CD4-positive, alpha-beta memory T cell (primary cell): ENCODE data around the gene PIAS4. TPM values are rescaled to one million over a fixed set of nuclear protein-coding genes. Genes with fewer than 3 reads are reported as not detected.

ENCODE experiments used
- CTCF ChIA-PET: fragments of 350-600 bp; sonication (Branson Sonifier 250); formaldehyde crosslinking; loops from one replicate; lab custom pipeline; 2021; ENCODE audit warnings: inconsistent platforms; ENCODE audit not compliant: partially characterized antibody; lab: Charles Lee
- POLR2A ChIA-PET: fragments of 350-600 bp; sonication (Branson Sonifier 250); formaldehyde crosslinking; loops from one replicate; lab custom pipeline; 2021; ENCODE audit not compliant: partially characterized antibody; lab: Charles Lee
- DNase-seq, 5 donors: peaks; one replicate each; pipeline versions ENCODE4 v3.0.0 to v3.0.0-alpha.2; 2020 to 2022; ENCODE audit warnings: mixed read lengths in 1 of 5
- H3K27ac ChIP-seq: one replicate; pipeline ENCODE4 v1.7.0; 2013; ENCODE audit warnings: low read depth, low read length
- H3K27me3 ChIP-seq: 2 replicates; pipeline ENCODE4 v1.7.0; 2013; ENCODE audit warnings: mild to moderate bottlenecking, low read length, moderate library complexity; ENCODE audit not compliant: insufficient read depth
- H3K36me3 ChIP-seq: 2 replicates; pipeline ENCODE4 v1.7.0; 2013; ENCODE audit warnings: mild to moderate bottlenecking, low read length, moderate library complexity; ENCODE audit not compliant: insufficient read depth
- H3K4me1 ChIP-seq: 2 replicates; pipeline ENCODE4 v1.7.0; 2013; ENCODE audit warnings: mild to moderate bottlenecking, low read length, moderate library complexity; ENCODE audit not compliant: insufficient read depth
- H3K4me3 ChIP-seq, 2 donors: one replicate each; pipeline ENCODE4 v1.7.0; 2013; ENCODE audit warnings: low read length in 2 of 2, mild to moderate bottlenecking in 1 of 2
- H3K9me3 ChIP-seq, 2 donors: one replicate each; pipeline ENCODE4 v1.7.0; 2013; ENCODE audit warnings: low read length in 2 of 2, control low read depth in 1 of 2; ENCODE audit not compliant: control insufficient read depth in 1 of 2
- H3K27ac Mint-ChIP-seq, 7 donors: one replicate each; pipeline ENCODE4 v1.8.0; 2020 to 2021; ENCODE audit warnings: mixed read lengths in 7 of 7, mild to moderate bottlenecking in 6 of 7, inconsistent platforms in 3 of 7, moderate library complexity in 3 of 7
- H3K27me3 Mint-ChIP-seq, 2 donors: one replicate each; pipeline ENCODE4 v1.8.0; 2020 to 2021; ENCODE audit warnings: mixed read lengths in 2 of 2
- H3K36me3 Mint-ChIP-seq, 2 donors: one replicate each; pipeline ENCODE4 v1.8.0; 2020 to 2021; ENCODE audit warnings: mixed read lengths in 2 of 2, inconsistent platforms in 1 of 2, mild to moderate bottlenecking in 1 of 2
- H3K4me1 Mint-ChIP-seq, 4 donors: one replicate each; pipeline ENCODE4 v1.8.0; 2020 to 2021; ENCODE audit warnings: mixed read lengths in 4 of 4, mild to moderate bottlenecking in 1 of 4
- H3K4me3 Mint-ChIP-seq, 8 donors: one replicate each; pipeline ENCODE4 v1.8.0; 2020 to 2021; ENCODE audit warnings: mixed read lengths in 8 of 8, mild to moderate bottlenecking in 7 of 8, moderate library complexity in 6 of 8, inconsistent platforms in 3 of 8
- H3K9me3 Mint-ChIP-seq, 8 donors: one replicate each; pipeline ENCODE4 v1.8.0; 2020 to 2021; ENCODE audit warnings: mixed read lengths in 8 of 8, mild to moderate bottlenecking in 5 of 8, inconsistent platforms in 3 of 8, moderate library complexity in 1 of 8
- intact Hi-C: fragments of 100-400 bp; cut with micrococcal nuclease; formaldehyde crosslinking; loops from one replicate; pipeline ENCODE4 v1.15.1; 2023
- polyA plus RNA-seq, 2 donors: library from polyadenylated mRNA; unstranded; fragments of 300-500 nt; fragmentation: Illumina TruSeq; gene quantifications; one replicate each; pipeline ENCODE4 v1.2.3, GENCODE V29; 2021
- total RNA-seq, 2 experiments: library from RNA; stranded (reverse); gene quantifications; one replicate each; pipeline ENCODE4 v1.2.3, GENCODE V29; 2021

Gene PIAS4
- total and polyA plus RNA-seq, 4 experiments from 2014 or later, result 5.2 to 42.6 (median 22.4) TPM

DNA sequence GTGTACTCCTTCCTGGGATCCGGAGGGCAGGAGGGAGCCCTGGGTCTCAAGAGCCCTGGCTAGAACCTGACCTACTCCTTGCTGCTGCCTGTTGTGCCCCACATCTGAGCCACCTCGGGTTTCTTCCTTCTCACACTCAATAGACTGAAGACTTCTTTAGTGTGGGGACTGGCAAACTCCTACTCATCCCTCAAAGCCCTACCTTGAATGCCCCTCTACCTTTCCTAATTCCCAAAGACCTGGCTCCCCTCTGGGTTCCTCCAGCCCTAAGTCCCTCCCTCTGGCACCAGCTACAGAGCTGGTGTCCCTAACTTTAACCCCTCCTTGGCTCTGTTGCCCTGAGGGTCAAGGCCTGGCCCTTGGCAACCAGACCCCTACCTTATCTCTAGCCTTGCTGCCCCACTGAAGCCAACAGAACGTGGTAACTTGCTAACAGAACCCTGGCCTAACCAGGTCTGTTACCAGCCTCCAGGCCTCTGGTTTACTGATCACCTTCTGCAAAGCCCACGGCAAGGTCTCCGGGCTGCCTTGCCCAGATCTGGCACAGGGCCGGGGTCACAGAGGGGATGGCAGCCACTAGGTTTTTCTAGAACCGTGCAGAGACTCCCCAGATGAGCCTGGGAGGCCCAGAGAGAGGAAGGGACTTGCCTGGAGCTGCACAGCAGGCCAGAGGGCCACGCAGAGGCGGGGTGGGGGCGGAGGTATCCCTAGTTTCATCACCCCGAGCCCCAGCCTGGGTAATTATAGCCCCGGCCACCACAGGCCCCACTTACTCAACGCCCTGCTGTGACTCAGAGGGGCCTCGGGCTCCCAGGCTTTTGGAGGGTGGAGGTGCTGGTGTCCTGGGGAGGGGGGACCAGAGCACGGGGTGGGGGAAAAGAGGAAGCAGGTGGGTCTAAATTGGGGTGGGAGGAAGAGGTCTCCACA is 43.9 kb downstream of the PIAS4 start:
- intact Hi-C loops, result no loop called here
- Mint-ChIP-seq H3K27me3 (no peaks in the 10 kb centered on the region), H3K9me3 (peaks cover 0 to 3% (median 0%) of the 10 kb centered on the region in 8 donors), H3K27ac (peak overlapping the region in 6 of 7 donors; percentile 1 to 86 (median 70)), H3K4me3 (peak overlapping the region in 3 of 8 donors; percentile 4 to 41 (median 15)), H3K36me3 (peaks cover 31 to 48% of the 10 kb centered on the region in 2 donors), H3K4me1 (peaks cover 23 to 44% (median 26%) of the 10 kb centered on the region in 4 donors)
- CTCF ChIA-PET, result interaction anchor here (1.4 kb wide), 1 partner anchor 89 kb away, joined by 3 read pairs; no protein-coding TSS in a partner anchor
- DNase-seq, result peak in 1 of 5 donors; percentile 9
- Histone ChIP-seq H3K9me3 (no peaks in the 10 kb centered on the region), H3K27ac (no peak overlapping the region), H3K36me3 (peaks cover 41% of the 10 kb centered on the region), H3K4me1 (peaks cover 22% of the 10 kb centered on the region), H3K4me3 (no peak overlapping the region), H3K27me3 (no peaks in the 10 kb centered on the region)
- POLR2A ChIA-PET, result interaction anchor here (1.5 kb wide), 1 partner anchor 12 kb away, joined by 6 read pairs; no protein-coding TSS in a partner anchor

DNA sequence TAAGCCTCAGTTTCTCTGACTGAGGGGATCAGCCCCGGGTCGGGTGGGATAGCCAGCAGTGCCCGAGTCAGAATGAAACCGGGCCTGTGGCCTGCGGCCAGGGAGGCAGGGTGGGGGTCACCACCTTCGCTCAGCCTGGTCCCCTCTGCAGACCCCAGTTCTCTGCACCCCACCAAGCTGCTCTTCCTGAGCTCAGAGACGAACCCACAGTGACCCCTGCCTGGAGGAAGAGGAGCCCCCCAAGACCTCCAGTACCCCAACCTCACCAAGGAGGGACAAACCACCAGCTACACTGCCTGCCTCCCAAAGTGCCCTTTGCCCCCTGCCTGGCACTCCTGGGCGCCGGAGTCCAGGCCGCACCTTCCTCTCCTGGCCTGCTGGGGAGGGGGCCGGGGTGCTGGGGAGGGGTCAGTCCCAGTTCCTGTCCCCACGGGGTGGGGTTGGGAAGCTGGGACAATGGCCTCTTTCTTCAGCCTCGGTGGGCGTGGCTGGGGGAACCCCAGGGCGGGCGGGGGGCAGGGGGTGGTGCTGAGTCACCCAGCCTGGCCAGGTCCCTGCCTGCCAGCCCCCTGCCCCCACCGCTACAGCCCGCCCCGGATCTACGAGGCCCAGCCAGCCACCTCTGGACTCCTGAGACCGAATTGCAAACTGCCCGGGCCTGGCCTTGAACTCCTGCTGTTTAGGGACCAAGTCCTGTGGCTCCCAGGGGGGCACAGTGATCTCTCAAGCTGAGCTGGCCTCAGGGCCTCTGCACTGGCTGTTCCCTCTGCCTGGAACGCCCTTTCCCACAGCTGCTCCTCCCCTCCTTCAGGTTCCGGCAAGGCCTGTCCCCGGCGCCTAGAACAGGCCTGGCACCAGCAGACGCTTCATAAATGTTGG is 44.8 kb downstream of the PIAS4 start:
- Histone ChIP-seq H3K4me1 (peaks cover 22% of the 10 kb centered on the region), H3K27ac (no peak overlapping the region), H3K27me3 (no peaks in the 10 kb centered on the region), H3K4me3 (no peak overlapping the region), H3K9me3 (no peaks in the 10 kb centered on the region), H3K36me3 (peaks cover 41% of the 10 kb centered on the region)
- Mint-ChIP-seq H3K4me3 (peak overlapping the region in 3 of 8 donors; percentile 26 to 46 (median 39)), H3K27me3 (no peaks in the 10 kb centered on the region), H3K9me3 (peaks cover 0 to 3% (median 0%) of the 10 kb centered on the region in 8 donors), H3K36me3 (peaks cover 31 to 48% of the 10 kb centered on the region in 2 donors), H3K4me1 (peaks cover 23 to 45% (median 26%) of the 10 kb centered on the region in 4 donors), H3K27ac (peak overlapping the region in 3 of 7 donors; percentile 19 to 80 (median 61))
- ChIA-PET CTCF (interaction anchor here (1.4 kb wide), 1 partner anchor 88 kb away, joined by 3 read pairs; no protein-coding TSS in a partner anchor), POLR2A (no interaction called here)
- intact Hi-C loops, result no loop called here
- peak in 1 of 5 donors; percentile 33 for DNase-seq

GRCh38 chr19:4052993-4053422 is 45.5 kb downstream of the PIAS4 start:
- peaks cover 26% of the 10 kb centered on the region for H3K4me1 ChIP-seq
- Mint-ChIP-seq H3K4me3 (peak overlapping the region in 4 of 8 donors; percentile 26 to 66 (median 44)), H3K36me3 (peaks cover 31 to 50% of the 10 kb centered on the region in 2 donors)

GRCh38 chr19:4053423-4054324 is 46.1 kb downstream of the PIAS4 start:
- DNase-seq, result peak in 1 of 5 donors; percentile 29
- H3K27me3 Mint-ChIP-seq, result no peaks in the 10 kb centered on the region
- H3K27ac Mint-ChIP-seq, result peak overlapping the region in 6 of 7 donors; percentile 46 to 80 (median 54)
- intact Hi-C loops, result no loop called here
- Histone ChIP-seq H3K4me3 (no peak overlapping the region), H3K9me3 (no peaks in the 10 kb centered on the region), H3K4me1 (peaks cover 33% of the 10 kb centered on the region), H3K27ac (no peak overlapping the region), H3K36me3 (peaks cover 41% of the 10 kb centered on the region), H3K27me3 (no peaks in the 10 kb centered on the region)
- peaks cover 0 to 3% (median 0%) of the 10 kb centered on the region in 8 donors for H3K9me3 Mint-ChIP-seq
- CTCF ChIA-PET, result no interaction called here
- peaks cover 23 to 51% (median 32%) of the 10 kb centered on the region in 4 donors for H3K4me1 Mint-ChIP-seq
- POLR2A ChIA-PET, result no interaction called here
- peak overlapping the region in 4 of 8 donors; percentile 43 to 68 (median 56) for H3K4me3 Mint-ChIP-seq
- peaks cover 31 to 50% of the 10 kb centered on the region in 2 donors for H3K36me3 Mint-ChIP-seq

More at GRCh38 chr19:4052993-4053422, 45.5 kb downstream of the PIAS4 start:
- ChIA-PET CTCF (no interaction called here), POLR2A (no interaction called here)
- no peaks in the 10 kb centered on the region for H3K27me3 Mint-ChIP-seq
- peak overlapping the region in 3 of 7 donors; percentile 61 to 81 (median 80) for H3K27ac Mint-ChIP-seq
- Histone ChIP-seq H3K27ac (no peak overlapping the region), H3K9me3 (no peaks in the 10 kb centered on the region), H3K27me3 (no peaks in the 10 kb centered on the region), H3K4me3 (no peak overlapping the region), H3K36me3 (peaks cover 41% of the 10 kb centered on the region)
- peaks cover 0 to 3% (median 0%) of the 10 kb centered on the region in 8 donors for H3K9me3 Mint-ChIP-seq
- intact Hi-C loops, result no loop called here
- H3K4me1 Mint-ChIP-seq, result peaks cover 23 to 51% (median 31%) of the 10 kb centered on the region in 4 donors
- peak in 1 of 5 donors; percentile 28 for DNase-seq

- intact Hi-C loops, result no loop called here
- peaks cover 0 to 3% (median 0%) of the 10 kb centered on the region in 8 donors for H3K9me3 Mint-ChIP-seq
- H3K36me3 Mint-ChIP-seq, result peaks cover 29 to 43% of the 10 kb centered on the region in 2 donors
- H3K27me3 Mint-ChIP-seq, result no peaks in the 10 kb centered on the region
- H3K27ac Mint-ChIP-seq, result no peak overlapping the region
- peaks cover 42% of the 10 kb centered on the region for H3K4me1 ChIP-seq
- H3K4me1 Mint-ChIP-seq, result peaks cover 22 to 49% (median 33%) of the 10 kb centered on the region in 4 donors
- ChIA-PET POLR2A (no interaction called here), CTCF (no interaction called here)
- no peaks in the 10 kb centered on the region for H3K9me3 ChIP-seq
- no peaks in the 10 kb centered on the region for H3K27me3 ChIP-seq
- peaks cover 36% of the 10 kb centered on the region for H3K36me3 ChIP-seq
- peak in 1 of 5 donors; percentile 31 for DNase-seq
- no peak overlapping the region for H3K27ac ChIP-seq
- no peak overlapping the region for H3K4me3 ChIP-seq
- H3K4me3 Mint-ChIP-seq, result no peak overlapping the region
Observed at GRCh38 chr19:4054441-4055208, 47.1 kb downstream of the PIAS4 start.

DNA sequence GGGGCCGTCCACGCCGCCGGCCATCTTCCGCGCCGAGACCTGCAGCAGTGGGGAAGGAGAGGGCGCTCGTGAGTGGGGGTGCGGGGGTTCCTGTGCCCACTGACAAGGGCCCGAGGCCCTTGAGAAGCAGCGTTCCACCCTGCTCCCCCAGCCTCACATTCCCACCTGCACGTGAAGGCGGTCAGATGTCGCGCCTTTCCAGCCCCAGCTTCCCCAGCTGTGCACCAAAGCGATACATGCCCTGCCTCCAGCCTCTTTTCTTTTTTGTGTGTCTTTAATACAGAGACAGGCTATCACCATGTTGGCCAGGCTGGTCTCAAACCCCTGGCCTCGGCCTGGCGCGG is 47.6 kb downstream of the PIAS4 start:
- DNase-seq, result peak in 1 of 5 donors; percentile 10
- Histone ChIP-seq H3K36me3 (peaks cover 34% of the 10 kb centered on the region), H3K27ac (no peak overlapping the region), H3K4me1 (peaks cover 48% of the 10 kb centered on the region), H3K9me3 (no peaks in the 10 kb centered on the region), H3K27me3 (no peaks in the 10 kb centered on the region), H3K4me3 (no peak overlapping the region)
- H3K4me1 Mint-ChIP-seq, result peaks cover 20 to 45% (median 32%) of the 10 kb centered on the region in 4 donors
- H3K27me3 Mint-ChIP-seq, result no peaks in the 10 kb centered on the region
- H3K9me3 Mint-ChIP-seq, result peaks cover 0 to 3% (median 0%) of the 10 kb centered on the region in 8 donors
- ChIA-PET POLR2A (no interaction called here), CTCF (no interaction called here)
- peak overlapping the region in 2 of 7 donors; percentile 6 to 11 for H3K27ac Mint-ChIP-seq
- intact Hi-C loops, result no loop called here
- H3K4me3 Mint-ChIP-seq, result no peak overlapping the region
- peaks cover 27 to 41% of the 10 kb centered on the region in 2 donors for H3K36me3 Mint-ChIP-seq
